ENCODE measurements around the gene FAM20C.

The FAM20C gene

GRCh38 chr7:158771-159170 lies 33.6 kb upstream of the FAM20C start:
- DNase-seq (ENCODE audit: low read depth in 2 of 3, low spot score in 1 of 3) = no peak

GRCh38 chr7:159370-160270 lies 32.8 kb upstream of the FAM20C start:
- DNase-seq (ENCODE audit: low read depth in 2 of 3, low spot score in 1 of 3) = no peak

GRCh38 chr7:160958-161725 lies 31.2 kb upstream of the FAM20C start:
- no peak for DNase-seq (ENCODE audit: low read depth in 2 of 3, low spot score in 1 of 3)

GRCh38 chr7:162632-163297 lies 29.6 kb upstream of the FAM20C start:
- DNase-seq (ENCODE audit: low read depth in 2 of 3, low spot score in 1 of 3) = no peak

GRCh38 chr7:163298-163695 lies 29.1 kb upstream of the FAM20C start:
- DNase-seq (ENCODE audit: low read depth in 2 of 3, low spot score in 1 of 3) = no peak

- no peak for DNase-seq (ENCODE audit: low read depth in 2 of 3, low spot score in 1 of 3)
Observed at GRCh38 chr7:163971-164881, 28.1 kb upstream of the FAM20C start.

GRCh38 chr7:164882-165660 lies 27.3 kb upstream of the FAM20C start:
- no peak for DNase-seq (ENCODE audit: low read depth in 2 of 3, low spot score in 1 of 3)

- no peak for DNase-seq (ENCODE audit: low read depth in 2 of 3, low spot score in 1 of 3)
Observed at GRCh38 chr7:165661-166337, 26.6 kb upstream of the FAM20C start.

- DNase-seq (ENCODE audit: low read depth in 2 of 3, low spot score in 1 of 3) = no peak
Observed at GRCh38 chr7:166338-167060, 25.9 kb upstream of the FAM20C start.

GRCh38 chr7:167090-167855 lies 25.1 kb upstream of the FAM20C start:
- DNase-seq (ENCODE audit: low read depth in 2 of 3, low spot score in 1 of 3) = no peak

- no peak for DNase-seq (ENCODE audit: low read depth in 2 of 3, low spot score in 1 of 3)
Observed at GRCh38 chr7:167976-168791, 24.2 kb upstream of the FAM20C start.

GRCh38 chr7:169276-170172 lies 22.8 kb upstream of the FAM20C start:
- no peak for DNase-seq (ENCODE audit: low read depth in 2 of 3, low spot score in 1 of 3)

GRCh38 chr7:170551-171363 lies 21.6 kb upstream of the FAM20C start:
- no peak for DNase-seq (ENCODE audit: low read depth in 2 of 3, low spot score in 1 of 3)

- no peak for DNase-seq (ENCODE audit: low read depth in 2 of 3, low spot score in 1 of 3)
Observed at GRCh38 chr7:171364-171904, 20.9 kb upstream of the FAM20C start.

GRCh38 chr7:171912-172515 lies 20.4 kb upstream of the FAM20C start:
- DNase-seq (ENCODE audit: low read depth in 2 of 3, low spot score in 1 of 3) = no peak

Data from stimulated activated CD4-positive, alpha-beta T cell treated with anti-CD3 and anti-CD28 coated beads, Interleukin-12 subunit alpha, Interleukin-12 subunit beta, amount 100 ng/mL, for 48 hours (primary cell).